Kidney glomerular epithelial cell (primary cell): ENCODE data around the gene MAFF.

Experiments used
- DNase-seq: peaks from one replicate; lab custom pipeline; 2025; lab: John Stamatoyannopoulos, UW

MAFF gene

DNA sequence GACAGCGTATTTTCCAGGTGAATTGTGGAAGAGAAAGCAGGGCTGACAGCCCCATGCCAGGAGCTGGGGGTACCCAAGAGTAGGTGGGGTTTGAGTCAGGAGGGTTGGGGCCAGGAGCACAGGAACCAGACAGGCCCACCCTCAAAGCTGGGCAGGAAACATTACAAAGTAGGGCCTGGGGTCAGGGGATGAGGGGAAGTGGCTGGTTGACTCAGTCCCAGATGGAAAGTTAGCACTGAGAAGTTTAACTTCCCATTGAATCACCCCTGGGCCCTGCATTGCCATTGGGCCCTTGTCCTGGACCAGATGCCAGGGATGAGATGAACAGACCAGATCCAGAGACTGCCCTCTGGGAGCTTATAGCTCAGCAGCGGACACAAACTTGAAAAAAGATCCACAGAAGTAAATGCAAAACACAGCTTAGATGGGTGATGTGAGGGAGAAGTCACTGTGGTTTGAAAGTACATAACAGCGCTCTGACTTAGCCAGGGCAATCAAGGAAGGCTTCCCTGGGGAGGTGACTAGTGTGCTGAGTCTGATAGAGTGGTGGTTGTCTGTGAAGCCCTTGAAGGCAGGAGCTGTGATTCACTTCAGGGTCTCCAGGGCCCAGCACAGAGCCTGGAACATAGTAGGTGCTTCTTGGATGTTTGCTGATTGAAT, 2.2 kb downstream of the MAFF start:
- no peak for DNase-seq

DNA sequence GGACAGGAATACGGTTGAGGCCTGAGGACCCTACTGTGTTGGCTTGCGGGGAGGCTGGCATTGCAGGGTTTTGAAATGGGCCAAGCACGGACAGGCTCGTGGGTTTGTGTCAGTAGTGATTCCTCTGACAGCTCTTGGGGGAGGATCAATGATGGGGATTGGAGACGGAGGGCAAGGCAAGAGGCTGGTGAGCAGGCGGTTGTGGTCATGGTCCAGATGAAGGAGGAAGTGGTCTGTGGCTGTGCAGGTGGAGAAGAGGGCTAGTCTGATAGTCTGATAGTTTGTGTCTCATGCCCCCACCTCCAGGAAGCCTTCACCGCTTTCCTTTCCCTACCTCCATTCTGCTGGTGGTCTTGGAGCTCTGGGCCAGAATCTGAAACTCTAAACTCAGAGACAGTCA, 3.0 kb downstream of the MAFF start:
- no peak for DNase-seq

DNA sequence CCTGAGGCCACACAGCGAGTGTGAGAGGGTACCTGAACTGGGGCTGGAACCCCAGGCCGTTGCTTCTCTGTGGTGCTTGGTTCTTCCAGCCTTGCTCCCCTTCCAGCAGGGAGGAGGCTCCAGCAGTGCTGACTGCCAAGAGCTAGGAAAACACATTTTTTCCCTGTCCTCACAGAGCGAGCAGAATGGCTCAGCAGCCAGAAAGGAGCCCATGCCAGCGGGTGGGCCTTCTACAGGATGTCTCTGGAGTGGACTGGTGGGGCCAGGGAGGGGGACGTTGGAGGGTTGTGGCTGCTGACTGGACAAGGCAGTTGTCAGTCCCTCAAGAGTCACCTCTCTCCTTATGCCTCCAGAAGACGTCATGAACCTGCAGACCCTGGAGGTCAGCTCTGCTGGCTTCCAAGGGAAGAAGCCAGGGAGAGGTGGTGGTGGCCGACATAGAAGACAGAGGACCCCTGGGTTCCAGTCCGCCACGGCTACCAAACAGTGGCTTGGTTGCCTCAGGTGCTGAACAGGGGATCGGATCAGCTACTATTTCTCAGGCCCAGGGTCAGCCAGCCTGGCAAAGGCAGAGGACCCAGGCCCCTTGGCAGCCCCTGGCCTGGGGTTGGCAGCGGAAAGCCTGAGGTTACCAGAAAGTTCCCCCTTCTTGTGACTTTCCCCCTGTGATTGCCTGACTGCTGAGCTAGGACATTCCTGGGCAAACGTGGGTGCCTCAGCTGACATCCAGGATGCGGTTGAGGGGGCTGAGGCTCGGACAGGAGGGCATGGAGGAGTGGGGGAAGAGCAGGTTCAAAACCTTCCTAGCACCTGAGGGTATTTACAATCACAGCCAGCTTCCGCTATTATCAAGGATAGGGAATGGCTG, 3.7 kb downstream of the MAFF start:
- no peak for DNase-seq

DNA sequence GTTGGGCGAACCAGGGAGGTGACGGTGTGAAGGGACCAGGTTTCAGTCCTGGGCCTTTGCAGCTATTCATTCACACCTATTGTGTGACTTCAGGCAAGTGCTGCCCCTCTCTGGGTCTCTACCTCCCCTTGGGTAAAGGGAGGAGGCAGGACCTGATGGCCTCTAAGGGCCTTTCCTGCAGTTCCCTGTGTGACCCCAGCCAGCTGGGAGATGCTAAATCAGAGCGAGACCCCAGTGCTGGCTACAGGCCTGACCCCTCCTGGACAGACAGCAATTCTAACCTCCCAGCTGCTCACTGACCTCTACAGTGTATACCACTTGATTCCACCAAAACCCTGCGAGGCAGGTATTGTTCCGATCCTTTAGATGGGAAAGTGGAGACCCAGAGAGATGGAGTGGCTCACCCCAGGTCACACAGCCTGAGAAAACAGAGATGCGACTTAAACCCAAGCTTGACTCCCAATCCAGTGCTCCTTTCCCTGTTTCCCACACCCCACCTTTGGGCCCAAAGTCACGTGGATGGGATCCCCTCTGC, 6.2 kb downstream of the MAFF start:
- DNase-seq = no peak

DNA sequence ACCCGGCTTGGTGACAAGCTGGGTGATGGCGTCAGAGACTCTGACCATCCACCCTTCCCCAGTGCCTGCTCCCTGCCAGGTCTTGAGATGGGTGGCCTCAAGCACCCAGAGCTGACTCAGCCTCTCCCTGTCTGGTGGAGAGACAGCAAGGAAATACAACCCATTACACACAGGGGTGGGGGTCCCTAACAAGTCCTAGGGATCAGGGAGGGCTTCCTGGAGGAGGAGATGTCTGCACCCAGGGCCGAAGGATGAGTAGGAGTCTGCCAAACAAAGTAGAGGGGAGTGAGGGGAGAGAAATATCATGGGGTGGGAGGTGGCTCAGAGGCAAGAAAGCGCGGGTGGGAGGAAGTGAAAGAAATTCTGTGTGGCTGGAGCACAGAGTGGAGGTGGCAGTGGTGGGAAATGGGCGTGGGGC, 6.8 kb downstream of the MAFF start:
- no peak for DNase-seq

DNA sequence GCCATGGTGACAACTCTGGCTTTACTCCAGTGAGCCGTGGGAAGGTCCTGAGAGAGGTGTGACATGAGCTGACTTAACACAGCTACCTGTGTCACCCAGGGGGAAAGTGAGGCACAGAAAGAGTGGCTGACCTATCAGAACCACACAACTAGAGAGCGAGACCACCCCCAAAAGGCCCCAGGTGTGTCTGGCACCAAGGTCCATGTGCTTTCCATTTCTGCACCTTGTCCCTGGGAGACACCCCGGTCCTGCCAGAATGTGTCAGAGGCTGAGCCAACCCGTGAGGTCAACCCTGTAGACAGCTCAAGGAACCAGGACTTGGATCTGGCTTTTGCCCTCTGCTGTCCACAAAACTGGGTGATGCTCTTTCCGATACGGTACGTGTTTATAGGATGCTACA, 9.8 kb downstream of the MAFF start:
- DNase-seq = no peak

DNA sequence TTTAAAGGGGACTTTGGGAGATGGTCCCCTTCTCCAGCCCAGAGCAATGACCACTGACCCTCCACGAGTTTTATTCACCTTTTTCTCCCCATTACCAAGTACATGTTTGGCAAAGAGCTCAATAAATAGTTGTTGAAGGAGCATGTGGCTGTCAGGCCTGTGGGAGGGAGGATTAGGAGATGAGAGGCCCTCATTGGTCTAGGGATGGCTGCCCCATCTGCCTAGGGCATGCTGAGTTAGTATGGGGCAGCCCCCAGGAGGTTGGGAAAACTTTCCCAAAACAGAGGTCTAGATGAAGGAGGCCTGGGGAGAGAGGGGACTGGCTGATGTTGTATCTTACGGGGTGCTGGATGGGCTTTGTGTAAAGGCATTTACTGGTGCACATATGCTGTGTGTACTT, 10.6 kb downstream of the MAFF start:
- no peak for DNase-seq

DNA sequence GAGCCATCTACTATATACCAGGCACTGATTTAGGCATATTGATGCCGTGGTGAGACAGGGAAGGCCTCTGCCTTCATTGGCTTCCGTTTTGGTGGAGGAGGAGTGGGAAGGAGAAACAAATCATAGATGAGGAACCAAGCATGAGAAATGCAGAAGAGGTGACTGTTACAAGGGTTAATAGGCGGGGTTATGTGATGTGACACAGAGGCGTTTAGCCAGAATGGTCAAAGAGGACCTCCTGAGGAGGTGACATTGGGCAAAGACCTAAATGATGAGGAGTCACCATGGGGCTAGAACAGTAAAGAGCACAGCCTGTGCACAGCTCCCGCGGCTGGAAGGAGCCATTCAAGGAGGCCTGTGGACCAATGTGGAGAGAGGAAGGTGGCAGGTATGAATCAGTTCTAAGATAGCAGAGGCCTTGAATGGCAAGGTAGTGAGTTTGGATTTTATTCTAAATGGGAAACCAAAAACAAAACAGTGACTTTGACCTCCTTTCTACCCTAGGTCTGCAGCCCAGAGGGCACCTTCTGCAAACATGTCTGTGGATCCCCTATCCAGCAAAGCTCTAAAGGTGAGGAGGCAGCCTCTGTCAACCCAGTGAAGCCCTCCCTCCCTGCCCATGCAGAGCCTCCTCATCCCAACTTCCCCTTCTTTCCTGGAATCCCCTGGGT, 11.7 kb downstream of the MAFF start:
- DNase-seq = no peak

DNA sequence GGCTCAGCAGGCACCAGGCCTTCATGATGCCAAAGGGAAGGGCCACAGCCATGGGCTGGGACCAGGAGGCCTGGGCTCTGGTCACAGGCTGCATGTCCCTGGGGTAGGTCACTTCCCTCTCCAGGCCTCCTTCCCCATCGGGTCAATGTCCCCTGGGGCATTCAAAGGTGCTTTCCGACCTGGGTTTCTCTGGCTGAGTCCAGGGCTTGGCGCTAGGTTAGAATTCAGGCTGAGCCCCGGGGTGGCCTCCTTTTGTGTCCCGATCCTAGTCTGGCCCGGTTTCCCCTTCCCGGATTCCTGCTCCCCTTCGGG, 12.2 kb downstream of the MAFF start:
- no peak for DNase-seq

DNA sequence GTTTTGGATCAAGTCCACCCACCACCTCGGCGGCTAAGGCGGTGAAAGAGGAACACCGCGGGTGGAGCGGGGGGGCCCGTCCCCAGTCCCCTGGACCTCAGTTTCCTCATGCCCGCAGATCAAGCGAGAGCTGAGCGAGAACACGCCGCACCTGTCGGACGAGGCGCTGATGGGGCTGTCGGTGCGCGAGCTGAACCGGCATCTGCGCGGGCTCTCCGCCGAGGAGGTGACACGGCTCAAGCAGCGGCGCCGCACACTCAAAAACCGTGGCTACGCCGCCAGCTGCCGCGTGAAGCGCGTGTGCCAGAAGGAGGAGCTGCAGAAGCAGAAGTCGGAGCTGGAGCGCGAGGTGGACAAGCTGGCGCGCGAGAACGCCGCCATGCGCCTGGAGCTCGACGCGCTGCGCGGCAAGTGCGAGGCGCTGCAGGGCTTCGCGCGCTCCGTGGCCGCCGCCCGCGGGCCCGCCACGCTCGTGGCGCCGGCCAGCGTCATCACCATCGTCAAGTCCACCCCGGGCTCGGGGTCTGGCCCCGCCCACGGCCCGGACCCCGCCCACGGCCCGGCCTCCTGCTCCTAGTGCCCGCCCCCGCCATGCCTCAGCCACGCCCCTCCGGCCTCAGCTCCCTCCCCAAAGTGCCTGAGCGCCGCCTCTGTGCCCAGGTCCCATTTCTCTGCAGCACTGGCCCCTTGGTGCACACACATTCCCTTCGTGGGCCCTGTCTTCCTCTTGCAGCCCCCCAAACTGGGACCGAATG, 12.7 kb downstream of the MAFF start:
- no peak for DNase-seq

DNA sequence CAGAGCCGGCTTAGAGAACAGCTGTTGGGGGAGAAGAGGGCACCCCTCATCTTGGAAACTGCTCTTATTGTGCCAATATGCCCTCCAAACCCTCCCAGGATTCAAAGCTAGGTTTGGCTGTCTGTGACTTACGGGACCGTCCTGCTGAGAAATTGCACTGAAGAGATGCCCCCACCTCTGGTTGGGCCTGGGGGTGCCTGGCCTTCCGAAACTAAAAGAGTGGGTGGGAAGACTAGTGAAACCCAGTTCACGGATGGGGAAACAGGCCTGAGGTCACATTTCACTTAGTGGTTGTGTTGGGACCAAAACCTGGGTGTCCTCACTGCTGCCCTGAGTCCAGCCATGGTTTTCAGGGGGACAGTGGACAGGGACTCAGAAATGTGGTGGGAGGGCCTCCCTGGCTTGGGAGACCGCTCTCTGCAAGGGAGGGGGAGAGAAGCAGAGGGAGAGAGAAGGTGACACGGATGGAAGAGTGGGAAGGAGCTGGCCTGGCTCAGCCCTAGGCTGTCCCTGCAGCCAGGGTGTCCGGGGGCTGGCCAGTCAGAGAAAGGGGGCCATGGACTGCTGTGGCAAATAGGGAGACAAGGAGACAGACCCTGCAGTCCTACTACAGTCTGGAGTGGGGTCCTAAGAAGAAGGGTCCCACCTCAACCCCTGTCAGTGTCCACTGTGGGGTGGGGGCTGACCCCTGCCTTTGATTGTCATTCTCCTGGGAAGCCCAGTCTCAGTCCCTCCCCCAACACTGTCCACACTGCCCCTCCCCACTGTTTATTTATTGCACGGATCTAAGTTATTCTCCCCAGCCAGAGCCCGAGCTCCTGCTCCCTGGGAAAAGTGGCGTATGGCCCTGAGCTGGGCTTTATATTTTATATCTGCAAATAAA, 13.6 kb downstream of the MAFF start:
- no peak for DNase-seq

DNA sequence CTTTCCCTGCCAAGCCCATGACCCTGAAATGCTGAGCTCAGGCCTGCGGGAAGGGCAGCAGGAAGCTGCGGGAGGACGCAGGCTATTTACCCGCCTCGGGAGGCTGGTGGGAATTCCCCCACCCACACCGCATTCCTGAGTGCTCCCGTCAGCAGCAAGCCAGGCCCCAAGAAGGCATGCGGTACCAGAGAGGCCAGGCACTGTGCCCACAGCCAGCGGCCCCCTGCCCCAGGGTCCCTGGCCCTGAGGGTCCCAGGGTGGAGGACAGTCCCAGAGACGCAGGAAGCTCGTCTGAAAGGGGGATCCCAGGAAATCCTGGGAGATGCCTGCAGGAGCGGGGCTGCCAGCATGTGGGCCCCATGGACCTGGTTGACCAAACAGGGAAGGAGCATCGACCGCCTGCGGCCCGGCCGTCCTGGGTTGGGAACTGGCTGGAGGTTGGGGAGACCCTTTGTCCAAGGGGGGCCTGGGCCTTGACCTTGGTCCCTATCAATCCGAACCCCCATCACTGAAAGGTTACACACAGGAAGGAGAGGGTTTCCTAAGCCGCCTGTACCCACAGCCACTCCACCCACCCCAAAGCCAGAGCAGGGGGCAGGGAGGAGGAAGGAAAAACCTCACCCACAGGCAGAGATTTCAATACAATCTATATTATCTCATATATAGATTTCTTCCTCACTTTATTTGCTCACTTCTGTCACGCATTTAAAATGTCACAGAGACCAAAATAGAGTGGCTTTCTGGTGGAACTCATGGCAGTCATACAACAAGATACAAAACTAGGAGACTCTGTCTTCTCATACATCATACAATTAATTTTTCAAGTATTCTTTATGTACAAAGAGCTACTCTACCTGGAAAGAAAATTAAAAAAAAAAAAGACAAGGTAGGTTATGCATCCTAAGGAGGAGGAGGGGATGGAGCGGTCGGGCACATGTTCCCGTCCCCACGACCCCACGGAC, 17.1 kb downstream of the MAFF start:
- peak; percentile 88 for DNase-seq

DNA sequence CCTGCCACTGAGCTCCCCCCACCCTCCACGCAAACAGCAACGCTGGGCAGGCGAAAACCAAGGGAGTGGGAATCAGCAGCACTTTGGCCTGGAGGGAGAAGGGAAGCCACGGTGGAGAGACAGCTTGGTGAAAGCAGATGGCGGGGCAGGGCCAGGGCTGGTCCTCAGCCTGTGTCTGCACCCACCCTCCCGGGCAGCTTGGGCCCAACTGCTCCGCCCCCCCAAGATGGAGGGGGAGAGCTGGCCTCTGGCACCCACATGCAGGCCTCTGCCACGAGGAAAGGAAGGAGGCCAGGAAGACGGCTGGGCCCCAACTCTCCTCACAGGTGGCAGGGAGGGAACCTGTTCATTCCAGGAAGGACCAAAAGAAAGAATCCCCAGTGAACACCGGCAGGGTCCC, 17.8 kb downstream of the MAFF start:
- DNase-seq = no peak

DNA sequence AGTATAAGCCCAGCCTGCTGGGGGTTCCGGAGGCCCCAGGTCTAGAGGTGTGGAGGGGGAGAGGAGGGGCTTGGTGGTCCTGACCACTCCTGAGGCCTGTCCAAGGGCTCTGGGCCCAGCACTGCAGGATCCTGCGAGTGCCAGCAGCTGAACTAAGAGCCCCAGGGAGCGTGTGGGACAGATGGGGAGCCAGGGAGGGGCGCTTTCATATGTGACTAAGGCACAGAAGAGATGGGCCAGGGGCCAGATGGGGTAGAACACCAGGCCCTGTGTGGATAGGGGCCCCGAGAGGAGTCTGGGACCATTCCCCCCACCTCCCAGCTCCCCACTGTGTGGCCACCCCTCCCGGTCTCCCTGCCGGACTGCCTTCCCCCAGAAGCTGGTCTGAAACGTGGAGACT, 18.4 kb downstream of the MAFF start:
- DNase-seq = no peak

DNA sequence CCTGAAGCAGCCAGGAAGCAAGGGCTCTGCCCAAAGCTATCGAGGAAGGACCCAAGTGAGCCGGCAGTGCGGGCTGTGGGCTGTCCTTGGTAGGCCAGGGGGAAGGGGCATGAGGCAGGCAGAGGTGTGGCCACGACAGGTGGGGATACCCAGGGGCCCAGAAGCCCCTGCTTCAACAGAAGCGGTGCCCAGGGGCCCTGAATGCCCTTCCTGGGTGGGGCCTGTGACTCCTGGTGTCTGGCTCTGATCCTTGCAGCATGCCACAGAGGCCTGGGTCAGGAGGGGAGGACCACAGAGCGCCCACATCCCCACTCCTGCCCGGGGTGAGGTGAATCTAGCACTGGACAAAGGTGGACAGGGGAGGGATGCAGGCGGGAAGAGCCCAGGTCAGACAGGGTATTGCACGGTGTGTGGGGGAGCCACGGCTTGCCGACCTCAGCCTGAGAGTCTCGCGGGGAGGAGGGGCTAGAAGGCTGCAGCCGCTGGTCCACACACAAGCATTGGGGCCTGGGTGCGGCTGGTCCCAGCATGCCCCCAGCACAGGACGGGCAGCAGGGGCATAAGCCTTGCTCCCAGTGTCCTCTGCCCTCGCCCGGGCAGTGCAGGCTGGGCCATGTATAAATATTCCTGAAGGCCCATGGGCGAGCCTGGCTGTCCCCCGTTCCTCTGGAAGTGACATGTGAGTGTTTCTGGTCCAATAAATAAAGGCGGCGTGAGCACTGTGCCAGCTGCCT, 19.0 kb downstream of the MAFF start:
- no peak for DNase-seq

DNA sequence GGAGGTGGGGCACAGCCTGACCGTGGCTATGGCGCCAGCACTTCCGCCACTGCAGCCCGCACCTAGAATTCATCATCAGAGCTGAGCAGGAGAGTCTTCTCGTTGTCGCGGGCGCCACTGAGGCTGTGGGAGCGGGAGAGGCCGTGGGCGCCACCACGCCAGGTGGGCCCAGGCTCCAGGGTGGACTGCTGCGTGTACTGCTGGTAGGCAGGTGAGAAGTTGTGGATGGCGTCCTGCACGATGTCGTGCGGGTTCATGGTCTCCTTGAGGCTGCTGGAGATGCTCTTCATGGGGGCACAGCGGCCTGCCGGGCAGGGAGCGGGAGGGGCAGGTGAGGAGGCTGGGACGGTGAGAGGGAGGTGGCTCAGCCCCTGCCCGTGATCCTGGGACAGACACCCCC, 19.6 kb downstream of the MAFF start:
- no peak for DNase-seq

DNA sequence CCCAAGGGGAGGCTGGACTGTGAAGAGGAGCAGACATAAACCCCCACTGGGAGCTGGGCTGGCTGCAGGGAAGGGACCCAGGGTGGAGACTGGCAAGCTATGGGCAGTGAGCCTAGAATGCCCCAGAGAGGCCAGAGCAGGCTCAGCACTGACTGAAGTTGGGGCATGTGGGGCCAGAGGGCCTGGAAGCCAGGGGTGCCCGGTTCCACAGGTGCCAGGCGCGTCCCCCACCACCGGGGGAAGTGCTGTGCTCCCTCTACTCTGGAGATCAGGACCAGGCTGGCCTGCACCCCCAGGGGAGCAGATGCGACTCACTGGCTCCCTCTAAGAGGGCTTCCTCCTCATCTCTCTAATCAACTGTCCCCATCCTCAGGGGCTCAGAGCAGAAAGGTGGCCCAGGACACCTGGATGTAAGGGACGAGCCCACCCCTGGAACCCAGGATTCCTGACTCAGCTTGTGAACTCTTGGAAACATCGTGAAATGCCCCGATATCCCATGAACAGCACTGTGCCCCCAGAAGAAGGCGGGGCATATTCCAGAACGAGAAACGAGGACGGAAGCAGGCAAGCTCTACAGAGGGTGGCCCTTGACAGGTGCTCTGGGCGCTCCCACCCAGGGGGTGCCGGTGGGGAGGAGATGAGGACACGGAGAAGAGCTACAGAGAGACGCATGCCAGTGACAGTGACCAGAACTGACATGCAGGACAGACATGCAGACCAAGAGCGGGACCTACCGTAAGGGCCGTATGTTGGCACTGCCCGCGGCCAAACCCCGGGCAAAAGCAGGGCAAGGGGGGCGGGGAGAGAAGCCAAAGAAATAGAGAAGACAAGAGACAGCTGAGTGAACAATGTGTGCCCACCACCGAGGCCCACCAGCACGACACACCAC, 20.4 kb downstream of the MAFF start:
- DNase-seq = no peak

DNA sequence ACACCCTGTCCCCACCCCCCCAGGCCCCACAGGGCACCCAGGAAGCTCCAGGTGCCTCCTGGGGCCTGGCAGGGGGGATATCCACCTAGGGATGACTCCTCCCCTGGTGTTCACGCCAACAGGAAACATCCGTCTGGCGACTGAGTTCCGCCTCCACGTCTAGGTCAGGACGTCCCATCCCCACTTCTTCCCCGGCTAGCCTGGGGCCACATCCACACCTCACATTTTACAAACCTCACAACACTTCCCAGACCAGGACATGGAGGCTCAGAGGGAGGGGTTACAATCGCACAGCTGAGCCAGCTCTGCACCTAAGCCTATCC, 21.0 kb downstream of the MAFF start:
- no peak for DNase-seq
